Activated CD4-positive, alpha-beta memory T cell treated with anti-CD3 and anti-CD28 coated beads for 36 hours (primary cell): Measurements from ENCODE around the gene TMEM176A. TPM values are rescaled to one million over a fixed set of nuclear protein-coding genes. Genes with fewer than 3 reads are reported as not detected.
"Not testable (repeated sequence)": the region's sequence is repeated elsewhere in the genome, so short reads cannot be mapped to it uniquely, and the experiment has no call there.

Source experiments
- CTCF ChIA-PET: fragments of 350-600 bp; sonication (Branson Sonifier 250); formaldehyde crosslinking; loops from one replicate; lab custom pipeline; 2021; ENCODE audit warnings: antibody characterized with exemption, inconsistent platforms; lab: Charles Lee
- POLR2A ChIA-PET: fragments of 350-600 bp; sonication (Branson Sonifier 250); formaldehyde crosslinking; loops from one replicate; lab custom pipeline; 2021; ENCODE audit warnings: antibody characterized with exemption; lab: Charles Lee
- DNase-seq: peaks from one replicate; pipeline ENCODE4 v3.0.0-alpha.2; 2020
- H3K27ac Mint-ChIP-seq: one replicate; pipeline ENCODE4 v1.8.0; 2021; ENCODE audit warnings: mixed read lengths
- H3K27me3 Mint-ChIP-seq: one replicate; pipeline ENCODE4 v1.8.0; 2021; ENCODE audit warnings: mixed read lengths
- H3K36me3 Mint-ChIP-seq: one replicate; pipeline ENCODE4 v1.8.0; 2021; ENCODE audit warnings: mixed read lengths
- H3K4me1 Mint-ChIP-seq: one replicate; pipeline ENCODE4 v1.8.0; 2021; ENCODE audit warnings: low read depth, mixed read lengths
- H3K4me3 Mint-ChIP-seq: one replicate; pipeline ENCODE4 v1.8.0; 2021; ENCODE audit warnings: mild to moderate bottlenecking, mixed read lengths
- H3K9me3 Mint-ChIP-seq: one replicate; pipeline ENCODE4 v1.8.0; 2021; ENCODE audit warnings: mixed read lengths
- intact Hi-C: fragments of 100-400 bp; cut with micrococcal nuclease; formaldehyde crosslinking; loops from one replicate; pipeline ENCODE4 v1.15.1; 2023
- total RNA-seq, 2 experiments: library from RNA; stranded (reverse); gene quantifications; one replicate each; pipeline ENCODE4 v1.2.3, GENCODE V29; 2021

The TMEM176A gene
- total RNA-seq, 2 experiments from 2014 or later = not detected

- no peak overlapping the region for H3K4me3 Mint-ChIP-seq
- no peaks in the 10 kb centered on the region for H3K4me1 Mint-ChIP-seq
- no peak for DNase-seq
- H3K36me3 Mint-ChIP-seq = peaks cover 1% of the 10 kb centered on the region
- no peak overlapping the region for H3K27ac Mint-ChIP-seq
- H3K27me3 Mint-ChIP-seq = no peaks in the 10 kb centered on the region
- ChIA-PET CTCF (interaction anchor here (1.5 to 2.2 kb wide), 2 partner anchors 9 to 108 kb away, joined by 4 to 8 read pairs; no protein-coding TSS in a partner anchor), POLR2A (no interaction called here)
- peaks cover 18% of the 10 kb centered on the region for H3K9me3 Mint-ChIP-seq
- intact Hi-C loops = loop anchor here (10.0 kb wide), 1 partner anchor 105 kb away; no protein-coding TSS in a partner anchor
Measured at GRCh38 chr7:150769768-150770167, 30.8 kb upstream of the TMEM176A start.

- intact Hi-C loops = loop anchor here (10.0 kb wide), 1 partner anchor 101 kb away; no protein-coding TSS in a partner anchor
- H3K27ac Mint-ChIP-seq = not testable (repeated sequence)
Measured at GRCh38 chr7:150774131-150774530, 26.4 kb upstream of the TMEM176A start.

GRCh38 chr7:150778014-150778737 lies 22.4 kb upstream of the TMEM176A start:
- Mint-ChIP-seq H3K27me3 (peaks cover 1% of the 10 kb centered on the region), H3K27ac (no peak overlapping the region), H3K4me1 (peaks cover 4% of the 10 kb centered on the region), H3K4me3 (no peak overlapping the region), H3K9me3 (peaks cover 10% of the 10 kb centered on the region), H3K36me3 (peaks cover 1% of the 10 kb centered on the region)
- intact Hi-C loops = loop anchor here (1.0 to 10.0 kb wide), 2 partner anchors 97 to 210 kb away; no protein-coding TSS in a partner anchor
- DNase-seq = no peak
- CTCF ChIA-PET = interaction anchor here (0.6 to 1.9 kb wide), 27 partner anchors 8 to 412 kb away, joined by 3 to 18 read pairs (median 3); partner anchors contain the start of genes ABCB8 and TMEM176A
- POLR2A ChIA-PET = no interaction called here

More at GRCh38 chr7:150774131-150774530, 26.4 kb upstream of the TMEM176A start:
- H3K9me3 Mint-ChIP-seq = peaks cover 18% of the 10 kb centered on the region
- H3K36me3 Mint-ChIP-seq, H3K4me3 Mint-ChIP-seq, CTCF ChIA-PET, H3K4me1 Mint-ChIP-seq, DNase-seq, H3K27me3 Mint-ChIP-seq: not testable (repeated sequence)
- POLR2A ChIA-PET = interaction anchor here (1.1 kb wide), 1 partner anchor 180 kb away, joined by 3 read pairs; no protein-coding TSS in a partner anchor

- Mint-ChIP-seq H3K27me3 (peaks cover 1% of the 10 kb centered on the region), H3K27ac (no peak overlapping the region), H3K4me1 (peaks cover 4% of the 10 kb centered on the region), H3K4me3 (no peak overlapping the region), H3K9me3 (peaks cover 5% of the 10 kb centered on the region), H3K36me3 (peaks cover 1% of the 10 kb centered on the region)
- intact Hi-C loops = loop anchor here (1.0 to 10.0 kb wide), 2 partner anchors 96 to 209 kb away; no protein-coding TSS in a partner anchor
- ChIA-PET POLR2A (no interaction called here), CTCF (interaction anchor here (0.6 to 1.9 kb wide), 27 partner anchors 9 to 413 kb away, joined by 3 to 18 read pairs (median 3); partner anchors contain the start of genes ABCB8 and TMEM176A)
- DNase-seq = peak; percentile 81
Measured at GRCh38 chr7:150778738-150779301, 21.7 kb upstream of the TMEM176A start.

- intact Hi-C loops = no loop called here
- Mint-ChIP-seq H3K4me3 (no peak overlapping the region), H3K27me3 (peaks cover 3% of the 10 kb centered on the region), H3K4me1 (peaks cover 4% of the 10 kb centered on the region), H3K9me3 (no peaks in the 10 kb centered on the region), H3K36me3 (no peaks in the 10 kb centered on the region), H3K27ac (no peak overlapping the region)
- POLR2A ChIA-PET = no interaction called here
- no peak for DNase-seq
- CTCF ChIA-PET = interaction anchor here (0.7 to 2.0 kb wide), 5 partner anchors 62 to 238 kb away, joined by 3 to 8 read pairs (median 4); no protein-coding TSS in a partner anchor
Measured at GRCh38 chr7:150780292-150780691, 20.3 kb upstream of the TMEM176A start.

- H3K27me3 Mint-ChIP-seq = peaks cover 3% of the 10 kb centered on the region
- no peak for DNase-seq
- H3K4me3 Mint-ChIP-seq = no peak overlapping the region
- H3K4me1 Mint-ChIP-seq = peaks cover 9% of the 10 kb centered on the region
- no peaks in the 10 kb centered on the region for H3K9me3 Mint-ChIP-seq
- ChIA-PET CTCF (interaction anchor here (0.7 to 2.0 kb wide), 4 partner anchors 96 to 237 kb away, joined by 3 to 8 read pairs (median 4); no protein-coding TSS in a partner anchor), POLR2A (no interaction called here)
- H3K27ac Mint-ChIP-seq = no peak overlapping the region
- intact Hi-C loops = no loop called here
- H3K36me3 Mint-ChIP-seq = no peaks in the 10 kb centered on the region
Measured at GRCh38 chr7:150781103-150781502, 19.5 kb upstream of the TMEM176A start.

GRCh38 chr7:150781961-150782360 lies 18.6 kb upstream of the TMEM176A start:
- ChIA-PET POLR2A (no interaction called here), CTCF (interaction anchor here (2.0 kb wide), 1 partner anchor 116 kb away, joined by 6 read pairs; no protein-coding TSS in a partner anchor)
- no peak for DNase-seq
- Mint-ChIP-seq H3K9me3 (no peaks in the 10 kb centered on the region), H3K27me3 (peaks cover 3% of the 10 kb centered on the region), H3K4me3 (no peak overlapping the region), H3K36me3 (no peaks in the 10 kb centered on the region), H3K4me1 (peaks cover 11% of the 10 kb centered on the region), H3K27ac (no peak overlapping the region)
- intact Hi-C loops = no loop called here

GRCh38 chr7:150784120-150784736 lies 16.3 kb upstream of the TMEM176A start:
- H3K27me3 Mint-ChIP-seq = peaks cover 3% of the 10 kb centered on the region
- no peaks in the 10 kb centered on the region for H3K9me3 Mint-ChIP-seq
- DNase-seq = no peak
- POLR2A ChIA-PET = interaction anchor here (0.6 kb wide), 1 partner anchor 701 kb away, joined by 3 read pairs; no protein-coding TSS in a partner anchor
- H3K4me3 Mint-ChIP-seq = no peak overlapping the region
- H3K4me1 Mint-ChIP-seq = peaks cover 7% of the 10 kb centered on the region
- CTCF ChIA-PET = no interaction called here
- no peak overlapping the region for H3K27ac Mint-ChIP-seq
- intact Hi-C loops = no loop called here
- no peaks in the 10 kb centered on the region for H3K36me3 Mint-ChIP-seq

GRCh38 chr7:150784954-150785353 lies 15.6 kb upstream of the TMEM176A start:
- Mint-ChIP-seq H3K4me3 (no peak overlapping the region), H3K27me3 (peaks cover 3% of the 10 kb centered on the region), H3K9me3 (no peaks in the 10 kb centered on the region), H3K4me1 (peaks cover 7% of the 10 kb centered on the region), H3K36me3 (no peaks in the 10 kb centered on the region), H3K27ac (no peak overlapping the region)
- CTCF ChIA-PET = no interaction called here
- intact Hi-C loops = no loop called here
- POLR2A ChIA-PET = no interaction called here
- no peak for DNase-seq

GRCh38 chr7:150787321-150788281 lies 13.0 kb upstream of the TMEM176A start:
- POLR2A ChIA-PET = no interaction called here
- Mint-ChIP-seq H3K4me1 (peaks cover 7% of the 10 kb centered on the region), H3K36me3 (no peaks in the 10 kb centered on the region), H3K27ac (no peak overlapping the region), H3K27me3 (peaks cover 2% of the 10 kb centered on the region), H3K4me3 (no peak overlapping the region), H3K9me3 (no peaks in the 10 kb centered on the region)
- intact Hi-C loops = no loop called here
- DNase-seq = no peak
- CTCF ChIA-PET = interaction anchor here (1.2 kb wide), 1 partner anchor 91 kb away, joined by 3 read pairs; no protein-coding TSS in a partner anchor
